ENCODE measurements around the gene CACNA1B.

DNA sequence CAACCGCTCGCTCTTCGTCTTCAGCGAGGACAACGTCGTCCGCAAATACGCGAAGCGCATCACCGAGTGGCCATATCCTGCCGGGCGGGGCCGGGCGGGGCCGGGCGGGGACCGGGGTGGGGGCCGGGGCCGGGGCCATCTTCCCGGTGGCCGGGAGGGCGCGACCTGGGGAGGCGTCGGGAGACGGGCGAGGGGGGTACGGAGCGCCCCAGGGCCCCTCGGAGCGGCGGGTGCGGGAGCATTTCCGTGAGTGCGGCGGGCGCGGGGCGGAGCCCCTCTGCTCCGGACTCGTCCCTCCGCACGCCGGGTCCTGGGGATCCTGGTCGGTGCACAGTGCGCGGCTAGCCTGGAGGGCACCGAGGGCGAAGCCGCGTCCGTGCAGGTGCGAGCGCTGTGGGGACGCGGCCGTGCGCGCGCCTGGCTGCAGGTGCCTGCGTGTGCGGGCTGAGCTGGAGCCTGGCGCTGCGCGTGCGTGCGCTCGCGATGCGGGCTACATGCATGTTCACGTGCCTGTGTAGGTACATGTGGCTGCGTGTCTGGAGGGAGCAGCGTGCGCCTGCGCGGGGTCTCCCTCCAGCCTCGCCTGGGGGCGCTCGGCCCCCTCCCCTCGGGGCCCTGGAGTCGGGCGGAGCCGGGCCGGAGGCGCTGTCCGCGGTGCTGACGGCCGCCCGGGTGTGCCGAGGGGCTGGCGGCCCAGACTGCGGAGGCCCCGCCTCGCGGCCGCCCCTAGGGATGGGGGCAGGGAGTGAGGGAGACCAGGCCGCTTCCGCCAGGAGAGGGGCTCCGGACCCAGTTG, 762 bp downstream of the CACNA1B start:
- TF ChIP-seq, protein P1, sequence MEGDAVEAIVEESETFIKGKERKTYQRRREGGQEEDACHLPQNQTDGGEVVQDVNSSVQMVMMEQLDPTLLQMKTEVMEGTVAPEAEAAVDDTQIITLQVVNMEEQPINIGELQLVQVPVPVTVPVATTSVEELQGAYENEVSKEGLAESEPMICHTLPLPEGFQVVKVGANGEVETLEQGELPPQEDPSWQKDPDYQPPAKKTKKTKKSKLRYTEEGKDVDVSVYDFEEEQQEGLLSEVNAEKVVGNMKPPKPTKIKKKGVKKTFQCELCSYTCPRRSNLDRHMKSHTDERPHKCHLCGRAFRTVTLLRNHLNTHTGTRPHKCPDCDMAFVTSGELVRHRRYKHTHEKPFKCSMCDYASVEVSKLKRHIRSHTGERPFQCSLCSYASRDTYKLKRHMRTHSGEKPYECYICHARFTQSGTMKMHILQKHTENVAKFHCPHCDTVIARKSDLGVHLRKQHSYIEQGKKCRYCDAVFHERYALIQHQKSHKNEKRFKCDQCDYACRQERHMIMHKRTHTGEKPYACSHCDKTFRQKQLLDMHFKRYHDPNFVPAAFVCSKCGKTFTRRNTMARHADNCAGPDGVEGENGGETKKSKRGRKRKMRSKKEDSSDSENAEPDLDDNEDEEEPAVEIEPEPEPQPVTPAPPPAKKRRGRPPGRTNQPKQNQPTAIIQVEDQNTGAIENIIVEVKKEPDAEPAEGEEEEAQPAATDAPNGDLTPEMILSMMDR (IDR thresholded peaks at IDR 0.05): no peak
- TF ChIP-seq POLR2A (IDR thresholded peaks at IDR 0.05) (no peak), POLR2AphosphoS5 (IDR thresholded peaks at IDR 0.05) (no peak)
